ENCODE measurements around the gene RPS16.
A peak's percentile ranks its signal among the peaks of the same experiment; 100 is the strongest.

Gene RPS16

DNA sequence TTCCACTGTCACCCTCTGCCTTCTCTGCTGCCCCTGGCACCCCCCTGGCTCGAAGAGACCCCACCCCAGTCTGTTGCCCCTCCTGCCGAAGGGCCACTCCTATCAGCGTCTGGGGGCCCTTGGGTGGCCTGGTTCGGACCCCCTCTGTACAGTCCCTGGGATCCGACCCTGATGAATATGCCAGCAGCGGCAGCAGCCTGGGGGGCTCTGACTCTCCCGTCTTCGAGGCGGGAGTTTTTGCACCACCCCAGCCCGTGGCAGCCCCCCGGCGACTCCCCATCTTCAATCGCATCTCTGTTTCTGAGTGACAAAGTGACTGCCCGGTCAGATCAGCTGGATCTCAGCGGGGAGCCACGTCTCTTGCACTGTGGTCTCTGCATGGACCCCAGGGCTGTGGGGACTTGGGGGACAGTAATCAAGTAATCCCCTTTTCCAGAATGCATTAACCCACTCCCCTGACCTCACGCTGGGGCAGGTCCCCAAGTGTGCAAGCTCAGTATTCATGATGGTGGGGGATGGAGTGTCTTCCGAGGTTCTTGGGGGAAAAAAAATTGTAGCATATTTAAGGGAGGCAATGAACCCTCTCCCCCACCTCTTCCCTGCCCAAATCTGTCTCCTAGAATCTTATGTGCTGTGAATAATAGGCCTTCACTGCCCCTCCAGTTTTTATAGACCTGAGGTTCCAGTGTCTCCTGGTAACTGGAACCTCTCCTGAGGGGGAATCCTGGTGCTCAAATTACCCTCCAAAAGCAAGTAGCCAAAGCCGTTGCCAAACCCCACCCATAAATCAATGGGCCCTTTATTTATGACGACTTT, 27.1 kb downstream of the RPS16 start:
- Histone ChIP-seq H3K27ac (ENCODE audit: low read depth, low read length) (peak overlapping the region; percentile 99), H3K4me1 (ENCODE audit: control insufficient read depth in 1 of 2, insufficient read depth in 2 of 2, low read length in 2 of 2) (peaks cover 27 to 31% of the 10 kb centered on the region in 2 donors), H3K27me3 (ENCODE audit: control insufficient read depth in 1 of 2, insufficient read depth in 2 of 2, low read length in 2 of 2) (no peaks in the 10 kb centered on the region), H3K9me3 (ENCODE audit: control insufficient read depth in 1 of 2, low read length in 2 of 2) (no peaks in the 10 kb centered on the region), H3K4me3 (ENCODE audit: low read depth in 1 of 2, low read length in 2 of 2) (peak overlapping the region; percentile 95 to 96), H3K36me3 (ENCODE audit: control insufficient read depth in 1 of 2, insufficient read depth in 2 of 2, low read length in 2 of 2) (peaks cover 14 to 20% of the 10 kb centered on the region in 2 donors), H3K9ac (ENCODE audit: low read depth in 1 of 2, low read length in 2 of 2) (peak overlapping the region; percentile 100)

DNA sequence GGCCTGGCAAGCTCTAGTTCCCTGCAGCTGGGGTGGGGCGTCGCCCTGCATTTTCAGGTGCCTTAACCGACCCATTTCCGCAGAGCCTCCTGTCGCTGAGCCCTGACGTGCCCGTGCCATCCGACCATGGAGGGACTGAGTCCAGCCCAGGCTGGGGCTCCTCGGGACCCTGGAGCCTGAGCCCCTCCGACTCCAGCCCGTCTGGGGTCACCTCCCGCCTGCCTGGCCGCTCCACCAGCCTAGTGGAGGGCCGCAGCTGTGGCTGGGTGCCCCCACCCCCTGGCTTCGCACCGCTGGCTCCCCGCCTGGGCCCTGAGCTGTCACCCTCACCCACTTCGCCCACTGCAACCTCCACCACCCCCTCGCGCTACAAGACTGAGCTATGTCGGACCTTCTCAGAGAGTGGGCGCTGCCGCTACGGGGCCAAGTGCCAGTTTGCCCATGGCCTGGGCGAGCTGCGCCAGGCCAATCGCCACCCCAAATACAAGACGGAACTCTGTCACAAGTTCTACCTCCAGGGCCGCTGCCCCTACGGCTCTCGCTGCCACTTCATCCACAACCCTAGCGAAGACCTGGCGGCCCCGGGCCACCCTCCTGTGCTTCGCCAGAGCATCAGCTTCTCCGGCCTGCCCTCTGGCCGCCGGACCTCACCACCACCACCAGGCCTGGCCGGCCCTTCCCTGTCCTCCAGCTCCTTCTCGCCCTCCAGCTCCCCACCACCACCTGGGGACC, 27.9 kb downstream of the RPS16 start:
- Histone ChIP-seq H3K9ac (ENCODE audit: low read depth in 1 of 2, low read length in 2 of 2) (peak overlapping the region; percentile 100), H3K27me3 (ENCODE audit: control insufficient read depth in 1 of 2, insufficient read depth in 2 of 2, low read length in 2 of 2) (no peaks in the 10 kb centered on the region), H3K9me3 (ENCODE audit: control insufficient read depth in 1 of 2, low read length in 2 of 2) (no peaks in the 10 kb centered on the region), H3K4me1 (ENCODE audit: control insufficient read depth in 1 of 2, insufficient read depth in 2 of 2, low read length in 2 of 2) (peaks cover 27 to 37% of the 10 kb centered on the region in 2 donors), H3K36me3 (ENCODE audit: control insufficient read depth in 1 of 2, insufficient read depth in 2 of 2, low read length in 2 of 2) (peaks cover 14 to 20% of the 10 kb centered on the region in 2 donors), H3K27ac (ENCODE audit: low read depth, low read length) (peak overlapping the region; percentile 99), H3K4me3 (ENCODE audit: low read depth in 1 of 2, low read length in 2 of 2) (peak overlapping the region; percentile 95 to 96)

DNA sequence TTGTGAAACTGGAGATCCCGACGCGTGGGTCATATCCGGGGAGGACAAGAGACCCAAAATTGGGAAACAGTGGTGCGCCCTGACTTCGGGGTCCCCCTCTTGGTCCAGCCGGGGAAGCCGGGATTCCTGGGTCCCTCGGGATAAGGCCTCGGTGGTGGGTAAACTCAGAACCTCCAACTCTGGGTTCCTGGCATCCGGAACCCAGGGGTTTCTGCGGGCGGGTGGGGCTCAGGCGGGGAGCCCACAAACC, 28.4 kb downstream of the RPS16 start:
- peak overlapping the region; percentile 95 to 96 for H3K4me3 ChIP-seq (ENCODE audit: low read depth in 1 of 2, low read length in 2 of 2)
- H3K27me3 ChIP-seq (ENCODE audit: control insufficient read depth in 1 of 2, insufficient read depth in 2 of 2, low read length in 2 of 2), result no peaks in the 10 kb centered on the region
- peaks cover 28 to 40% of the 10 kb centered on the region in 2 donors for H3K4me1 ChIP-seq (ENCODE audit: control insufficient read depth in 1 of 2, insufficient read depth in 2 of 2, low read length in 2 of 2)
- H3K9ac ChIP-seq (ENCODE audit: low read depth in 1 of 2, low read length in 2 of 2), result peak overlapping the region; percentile 100
- peak overlapping the region; percentile 99 for H3K27ac ChIP-seq (ENCODE audit: low read depth, low read length)
- H3K36me3 ChIP-seq (ENCODE audit: control insufficient read depth in 1 of 2, insufficient read depth in 2 of 2, low read length in 2 of 2), result peaks cover 14 to 20% of the 10 kb centered on the region in 2 donors
- no peaks in the 10 kb centered on the region for H3K9me3 ChIP-seq (ENCODE audit: control insufficient read depth in 1 of 2, low read length in 2 of 2)

DNA sequence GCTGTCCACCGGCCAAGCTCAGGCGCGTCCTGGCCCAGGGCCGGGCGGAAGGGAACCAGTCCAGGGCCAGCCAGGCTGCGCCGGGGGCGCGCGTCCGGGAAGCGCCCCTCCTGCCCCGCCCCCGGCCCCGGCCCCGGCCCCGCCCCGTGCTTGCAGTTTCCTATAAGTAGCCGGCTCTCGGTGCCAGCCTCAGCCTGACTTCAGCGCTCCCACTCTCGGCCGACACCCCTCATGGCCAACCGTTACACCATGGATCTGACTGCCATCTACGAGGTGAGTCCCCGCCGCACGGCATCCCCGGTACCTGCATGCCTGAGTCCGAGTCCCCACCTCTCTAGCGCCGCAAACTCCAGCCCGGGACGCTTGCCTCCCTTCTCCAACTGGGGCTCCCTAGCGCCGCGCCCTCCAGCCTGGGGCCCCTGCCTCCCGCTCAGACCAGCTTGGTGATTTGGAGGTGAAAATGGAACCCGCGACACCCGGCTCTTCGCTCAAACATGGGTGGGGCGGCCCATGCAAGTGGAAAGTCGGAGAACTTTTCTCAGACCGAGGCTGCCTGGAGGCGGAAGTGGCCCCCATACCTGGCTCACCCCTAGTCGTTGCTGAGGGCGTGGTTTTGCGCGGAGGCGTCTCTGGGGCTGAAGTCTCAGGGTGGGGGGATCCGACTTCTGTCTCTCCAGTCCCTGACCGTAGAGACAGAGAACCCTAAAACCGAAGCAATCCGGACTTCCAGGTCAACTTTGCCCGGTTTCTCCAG, 28.9 kb downstream of the RPS16 start, which contains the start of gene ZFP36:
ZFP36 (plus strand) TSS at position 192 of the 754 bp plus-strand sequence; CDS start at position 250, 58 bp downstream.
- peak within 1 kb of the TSS; percentile 100 for H3K9ac ChIP-seq (ENCODE audit: low read depth in 1 of 2, low read length in 2 of 2)
- H3K27ac ChIP-seq (ENCODE audit: low read depth, low read length), result peak within 1 kb of the TSS; percentile 99
- H3K9me3 ChIP-seq (ENCODE audit: control insufficient read depth in 1 of 2, low read length in 2 of 2), result no peaks in the 10 kb centered on the region
- peak within 1 kb of the TSS; percentile 95 to 96 for H3K4me3 ChIP-seq (ENCODE audit: low read depth in 1 of 2, low read length in 2 of 2)
- peaks cover 33 to 45% of the 10 kb centered on the region in 2 donors for H3K4me1 ChIP-seq (ENCODE audit: control insufficient read depth in 1 of 2, insufficient read depth in 2 of 2, low read length in 2 of 2)
- H3K36me3 ChIP-seq (ENCODE audit: control insufficient read depth in 1 of 2, insufficient read depth in 2 of 2, low read length in 2 of 2), result peaks cover 14 to 20% of the 10 kb centered on the region in 2 donors
- H3K27me3 ChIP-seq (ENCODE audit: control insufficient read depth in 1 of 2, insufficient read depth in 2 of 2, low read length in 2 of 2), result no peaks in the 10 kb centered on the region

DNA sequence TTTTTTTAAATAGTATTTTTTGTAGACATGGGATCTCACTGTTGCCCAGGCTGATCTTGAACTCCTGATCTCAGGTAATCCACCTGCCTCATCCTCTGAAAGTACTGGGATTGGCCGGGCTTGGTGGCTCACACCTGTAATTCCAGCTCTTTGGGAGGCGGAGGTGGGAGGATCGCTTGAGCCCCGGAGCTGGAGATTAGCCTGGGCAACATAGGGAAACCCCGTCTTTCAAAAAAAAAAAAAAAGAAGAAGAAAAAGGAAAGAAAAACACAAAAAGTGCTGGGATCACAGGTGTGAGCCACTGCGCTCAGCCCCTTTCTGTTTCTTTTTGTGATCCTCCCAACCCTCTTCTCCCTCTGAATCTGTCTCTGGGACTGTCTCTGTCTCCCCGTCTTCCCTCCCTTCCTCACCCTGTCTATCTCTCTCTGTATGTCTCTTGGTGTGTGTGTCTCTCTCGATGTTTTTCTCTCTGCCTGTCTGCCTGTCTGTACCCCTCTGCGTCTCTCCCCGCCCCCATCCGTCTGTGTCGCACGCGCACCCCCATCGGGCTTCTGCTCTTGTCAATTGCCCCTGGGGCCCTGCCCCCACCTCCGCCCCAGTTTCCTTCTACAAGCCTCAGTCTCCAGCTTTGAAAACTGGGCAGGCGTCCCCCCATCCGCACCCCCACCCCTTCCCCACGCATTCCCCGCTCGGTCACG, 29.6 kb downstream of the RPS16 start:
- Histone ChIP-seq H3K27ac (ENCODE audit: low read depth, low read length) (peak overlapping the region; percentile 94), H3K9ac (ENCODE audit: low read depth in 1 of 2, low read length in 2 of 2) (peak overlapping the region; percentile 87 to 100), H3K27me3 (ENCODE audit: control insufficient read depth in 1 of 2, insufficient read depth in 2 of 2, low read length in 2 of 2) (no peaks in the 10 kb centered on the region), H3K4me1 (ENCODE audit: control insufficient read depth in 1 of 2, insufficient read depth in 2 of 2, low read length in 2 of 2) (peaks cover 33 to 47% of the 10 kb centered on the region in 2 donors), H3K4me3 (ENCODE audit: low read depth in 1 of 2, low read length in 2 of 2) (peak overlapping the region; percentile 76 to 95), H3K36me3 (ENCODE audit: control insufficient read depth in 1 of 2, insufficient read depth in 2 of 2, low read length in 2 of 2) (peaks cover 14 to 20% of the 10 kb centered on the region in 2 donors), H3K9me3 (ENCODE audit: control insufficient read depth in 1 of 2, low read length in 2 of 2) (no peaks in the 10 kb centered on the region)

DNA sequence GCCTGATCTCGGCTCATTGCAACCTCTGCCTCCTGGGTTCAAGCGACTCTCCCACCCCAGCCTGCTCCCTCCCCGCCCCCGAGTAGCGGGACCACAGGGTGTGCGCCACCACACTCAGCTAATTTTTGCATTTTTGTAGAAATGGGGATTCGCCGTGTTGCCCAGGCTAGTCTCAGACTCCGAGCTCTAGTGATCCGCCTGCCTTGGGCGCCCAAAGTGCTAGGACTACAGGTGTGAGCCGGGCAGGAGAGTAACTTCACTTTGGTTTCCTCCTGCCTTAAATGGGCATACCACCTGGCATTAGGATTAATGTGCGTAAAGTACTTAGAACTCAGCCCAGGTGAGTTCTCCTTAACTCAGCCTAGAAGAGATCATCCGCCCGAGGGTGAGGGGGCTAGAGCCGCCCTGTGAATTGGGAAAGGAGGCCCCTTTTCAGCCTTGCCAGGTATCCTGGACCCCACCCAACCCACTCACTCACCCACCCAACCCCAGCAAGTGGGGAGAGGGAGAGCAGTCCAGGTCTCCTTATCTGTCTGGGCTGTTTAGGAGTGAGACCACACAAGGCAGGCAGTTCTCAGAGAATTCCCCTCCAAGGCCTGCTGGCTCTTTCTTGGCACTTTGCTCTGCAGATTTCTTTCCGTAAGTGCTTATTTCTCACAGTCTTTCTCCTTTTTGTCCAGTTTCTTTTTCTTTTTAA, 30.3 kb downstream of the RPS16 start:
- Histone ChIP-seq H3K27ac (ENCODE audit: low read depth, low read length) (peak overlapping the region; percentile 94), H3K4me1 (ENCODE audit: control insufficient read depth in 1 of 2, insufficient read depth in 2 of 2, low read length in 2 of 2) (peaks cover 33 to 44% of the 10 kb centered on the region in 2 donors), H3K36me3 (ENCODE audit: control insufficient read depth in 1 of 2, insufficient read depth in 2 of 2, low read length in 2 of 2) (peaks cover 14 to 20% of the 10 kb centered on the region in 2 donors), H3K9me3 (ENCODE audit: control insufficient read depth in 1 of 2, low read length in 2 of 2) (no peaks in the 10 kb centered on the region), H3K4me3 (ENCODE audit: low read depth in 1 of 2, low read length in 2 of 2) (peak overlapping the region; percentile 12 to 95), H3K9ac (ENCODE audit: low read depth in 1 of 2, low read length in 2 of 2) (peak overlapping the region; percentile 87 to 100), H3K27me3 (ENCODE audit: control insufficient read depth in 1 of 2, insufficient read depth in 2 of 2, low read length in 2 of 2) (no peaks in the 10 kb centered on the region)

DNA sequence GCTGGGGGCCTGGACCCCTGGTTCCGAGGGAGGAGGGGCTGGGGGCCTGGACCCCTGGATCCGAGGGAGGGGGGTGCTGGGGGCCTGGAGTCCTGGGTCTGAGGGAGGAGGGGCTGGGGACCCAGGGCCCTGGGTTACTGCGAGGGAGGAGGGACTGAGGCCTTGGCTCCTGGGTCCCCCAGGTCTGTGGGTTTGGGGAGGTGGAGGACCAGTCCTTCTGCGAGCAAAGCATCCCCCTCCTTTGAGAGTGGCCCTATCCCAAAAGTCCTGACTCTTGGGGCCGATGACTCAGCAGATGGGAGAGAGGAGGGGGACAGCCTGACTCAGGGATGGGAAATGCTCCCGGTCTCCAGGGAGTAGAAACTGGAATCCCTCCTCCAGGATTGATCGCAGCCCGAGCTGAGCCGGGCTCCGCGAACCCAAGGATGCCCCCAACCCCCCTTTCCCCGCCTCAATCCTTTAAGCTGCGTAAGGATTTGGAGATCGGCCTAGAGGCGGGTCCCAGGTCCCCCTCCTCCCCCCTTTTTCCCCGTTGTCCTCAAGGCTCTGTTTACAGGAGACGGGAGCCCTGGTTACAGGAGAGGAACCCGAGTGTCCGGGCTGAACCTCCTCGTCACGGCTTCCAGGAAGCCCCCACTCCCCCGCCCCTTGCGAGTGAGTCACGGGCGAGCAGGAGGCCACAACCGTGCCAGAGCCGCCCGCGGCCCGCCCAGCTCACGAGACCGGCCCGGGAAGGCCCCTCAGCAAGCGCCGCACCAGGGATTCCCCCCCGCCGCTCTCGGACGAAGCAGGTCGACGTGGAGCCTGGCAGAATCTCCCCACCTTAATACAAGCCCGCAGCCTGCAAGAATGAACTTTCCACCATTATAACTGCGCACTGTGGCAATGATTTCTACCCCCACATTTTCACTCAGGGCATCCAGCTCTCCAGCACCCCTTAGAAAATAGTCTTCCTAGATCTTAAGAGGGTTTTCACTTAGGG, 32.1 kb downstream of the RPS16 start:
- H3K9ac ChIP-seq (ENCODE audit: low read depth in 1 of 2, low read length in 2 of 2), result peak overlapping the region; percentile 88 to 90
- no peaks in the 10 kb centered on the region for H3K27me3 ChIP-seq (ENCODE audit: control insufficient read depth in 1 of 2, insufficient read depth in 2 of 2, low read length in 2 of 2)
- H3K4me3 ChIP-seq (ENCODE audit: low read depth in 1 of 2, low read length in 2 of 2), result peak overlapping the region; percentile 23 to 67
- peaks cover 48 to 56% of the 10 kb centered on the region in 2 donors for H3K4me1 ChIP-seq (ENCODE audit: control insufficient read depth in 1 of 2, insufficient read depth in 2 of 2, low read length in 2 of 2)
- peak overlapping the region; percentile 98 for H3K27ac ChIP-seq (ENCODE audit: low read depth, low read length)
- no peaks in the 10 kb centered on the region for H3K9me3 ChIP-seq (ENCODE audit: control insufficient read depth in 1 of 2, low read length in 2 of 2)
- H3K36me3 ChIP-seq (ENCODE audit: control insufficient read depth in 1 of 2, insufficient read depth in 2 of 2, low read length in 2 of 2), result peaks cover 11 to 17% of the 10 kb centered on the region in 2 donors

DNA sequence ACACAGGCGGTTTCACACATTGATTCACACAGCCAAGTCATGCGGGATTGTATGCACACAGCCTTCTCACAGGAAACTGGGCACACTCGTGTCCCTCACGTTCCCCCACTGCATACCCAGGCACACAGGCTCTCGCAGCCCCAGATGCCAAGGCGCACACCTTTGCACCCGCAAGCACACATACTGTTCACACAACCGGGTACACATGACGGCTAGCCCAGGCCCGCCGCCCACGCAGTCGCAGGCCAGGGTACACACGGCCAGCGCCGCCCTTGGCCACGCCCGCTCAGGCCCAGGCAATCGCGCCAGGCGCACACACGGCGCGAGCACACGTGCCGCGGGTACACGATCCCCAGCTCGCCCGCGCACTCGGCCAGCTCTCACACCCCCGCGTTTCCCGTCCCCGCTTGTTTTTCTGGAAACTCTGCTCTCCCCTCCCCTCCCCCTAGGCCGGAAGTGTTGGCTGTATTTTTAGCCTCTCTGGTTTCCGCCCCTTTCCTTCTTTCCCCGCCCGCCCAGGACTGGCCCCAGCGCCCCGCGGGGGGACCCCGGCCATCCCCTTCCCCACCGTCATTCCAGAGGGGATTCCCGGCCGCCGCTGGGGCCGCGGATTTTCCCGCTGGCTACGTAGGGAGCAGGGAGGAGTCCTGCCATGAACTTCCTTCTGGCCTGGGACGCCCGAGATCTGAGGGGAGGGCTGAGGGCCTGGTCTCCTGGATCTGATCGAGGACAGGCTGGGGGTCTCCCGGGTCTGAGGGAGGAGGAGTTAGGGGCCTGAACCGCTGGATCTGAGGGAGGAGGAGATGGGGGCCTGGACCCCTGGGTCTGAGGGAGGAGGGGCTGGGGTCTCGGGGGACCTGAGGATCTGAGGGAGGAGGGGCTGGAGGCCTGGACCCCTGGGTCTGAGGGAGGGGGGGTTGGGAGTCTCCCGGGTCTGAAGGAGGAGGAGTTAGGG, 33.1 kb downstream of the RPS16 start:
- H3K9ac ChIP-seq (ENCODE audit: low read depth in 1 of 2, low read length in 2 of 2), result peak overlapping the region; percentile 88 to 90
- peak overlapping the region; percentile 98 for H3K27ac ChIP-seq (ENCODE audit: low read depth, low read length)
- no peaks in the 10 kb centered on the region for H3K27me3 ChIP-seq (ENCODE audit: control insufficient read depth in 1 of 2, insufficient read depth in 2 of 2, low read length in 2 of 2)
- H3K36me3 ChIP-seq (ENCODE audit: control insufficient read depth in 1 of 2, insufficient read depth in 2 of 2, low read length in 2 of 2), result peaks cover under 1 to 7% of the 10 kb centered on the region in 2 donors
- H3K4me3 ChIP-seq (ENCODE audit: low read depth in 1 of 2, low read length in 2 of 2), result peak overlapping the region; percentile 23 to 67
- H3K9me3 ChIP-seq (ENCODE audit: control insufficient read depth in 1 of 2, low read length in 2 of 2), result no peaks in the 10 kb centered on the region
- peaks cover 57 to 66% of the 10 kb centered on the region in 2 donors for H3K4me1 ChIP-seq (ENCODE audit: control insufficient read depth in 1 of 2, insufficient read depth in 2 of 2, low read length in 2 of 2)

Data from duodenal mucosa (tissue), 2 donors.